ENCODE measurements around the gene SCYGR3. TPM values are rescaled to one million over a fixed set of nuclear protein-coding genes. Genes with fewer than 3 reads are reported as not detected.

Gene SCYGR3
- total RNA-seq, 2 donors from 2014 or later = not detected

DNA sequence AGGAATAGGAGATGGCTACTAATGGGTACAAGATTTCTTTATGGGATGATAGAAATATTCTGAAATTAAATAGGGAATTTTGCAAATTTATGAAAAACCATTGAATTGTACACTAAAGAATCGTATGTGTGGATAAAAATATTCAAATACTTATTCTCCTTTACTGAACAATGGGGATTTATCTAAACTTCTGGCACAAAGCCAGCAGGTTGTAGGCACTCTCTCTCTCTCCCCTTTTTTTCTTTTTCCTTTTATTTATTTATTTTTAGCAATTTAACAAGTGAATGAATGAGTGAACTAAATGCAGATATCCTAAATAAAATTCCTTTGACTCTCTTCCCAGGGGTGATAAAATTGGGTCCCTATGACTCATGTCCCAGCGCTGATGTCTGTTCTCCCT is 37.8 kb downstream of the SCYGR3 start:
- Mint-ChIP-seq H3K36me3 (ENCODE audit: insufficient read depth in 2 of 2) (peaks cover 0 to 2% of the 10 kb centered on the region in 2 donors), H3K27me3 (ENCODE audit: low read depth) (peaks cover 40% of the 10 kb centered on the region), H3K27ac (no peak overlapping the region), H3K9me3 (no peaks in the 10 kb centered on the region), H3K4me1 (ENCODE audit: low read depth) (no peaks in the 10 kb centered on the region), H3K4me3 (no peak overlapping the region)
- DNase-seq (no peak), ATAC-seq (replicated peaks in 1 of 2) (no peak)

DNA sequence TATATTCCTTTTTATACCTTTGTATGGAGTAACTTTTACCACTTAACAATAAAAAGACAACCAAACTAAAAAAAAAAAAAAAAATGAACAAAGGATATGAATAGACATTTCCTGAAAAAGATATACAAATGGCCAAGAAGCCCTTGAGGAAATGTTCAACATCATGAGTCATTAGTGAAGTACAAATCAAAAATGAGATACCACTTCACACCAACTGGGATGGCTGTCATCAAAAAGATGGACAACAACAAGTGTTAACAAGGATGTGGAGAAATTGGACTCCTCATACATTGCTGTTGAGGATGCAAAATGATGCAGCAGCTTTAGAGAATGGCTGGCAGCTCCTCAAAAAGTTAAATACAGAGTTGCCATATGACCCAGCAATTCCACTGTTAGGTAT is 38.5 kb downstream of the SCYGR3 start:
- Mint-ChIP-seq H3K4me3 (no peak overlapping the region), H3K27me3 (ENCODE audit: low read depth) (peaks cover 36% of the 10 kb centered on the region), H3K4me1 (ENCODE audit: low read depth) (no peaks in the 10 kb centered on the region), H3K9me3 (no peaks in the 10 kb centered on the region), H3K36me3 (ENCODE audit: insufficient read depth in 2 of 2) (no peaks in the 10 kb centered on the region), H3K27ac (no peak overlapping the region)
- ATAC-seq (replicated peaks in 1 of 2) (peak in 1 of 2 donors; percentile 34), DNase-seq (no peak)

DNA sequence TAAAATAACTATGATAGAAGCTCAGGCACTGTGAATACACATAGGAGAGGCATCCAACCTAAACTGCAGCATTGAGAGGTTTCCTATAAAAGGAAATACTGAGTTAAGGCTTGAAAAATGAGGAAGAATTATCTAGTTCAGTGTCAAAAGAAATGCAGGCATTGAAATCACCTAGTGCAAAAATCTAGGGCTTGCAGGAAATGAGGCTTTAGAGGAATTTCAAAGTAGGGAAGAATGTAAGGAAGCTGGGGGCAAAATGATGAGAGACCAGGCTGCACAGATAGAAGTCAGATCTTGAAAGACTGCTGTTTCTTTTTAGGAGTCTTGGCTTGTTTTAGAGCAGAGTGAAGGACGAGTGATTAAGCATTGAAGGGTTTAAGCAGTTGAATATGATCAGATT is 44.0 kb downstream of the SCYGR3 start:
- H3K4me1 Mint-ChIP-seq (ENCODE audit: low read depth) = no peaks in the 10 kb centered on the region
- H3K9me3 Mint-ChIP-seq = no peaks in the 10 kb centered on the region
- ATAC-seq (replicated peaks in 1 of 2) (no peak), DNase-seq (no peak)
- H3K36me3 Mint-ChIP-seq (ENCODE audit: insufficient read depth in 2 of 2) = peaks cover 0 to 1% of the 10 kb centered on the region in 2 donors
- no peak overlapping the region for H3K27ac Mint-ChIP-seq
- peaks cover 12% of the 10 kb centered on the region for H3K27me3 Mint-ChIP-seq (ENCODE audit: low read depth)
- H3K4me3 Mint-ChIP-seq = no peak overlapping the region

DNA sequence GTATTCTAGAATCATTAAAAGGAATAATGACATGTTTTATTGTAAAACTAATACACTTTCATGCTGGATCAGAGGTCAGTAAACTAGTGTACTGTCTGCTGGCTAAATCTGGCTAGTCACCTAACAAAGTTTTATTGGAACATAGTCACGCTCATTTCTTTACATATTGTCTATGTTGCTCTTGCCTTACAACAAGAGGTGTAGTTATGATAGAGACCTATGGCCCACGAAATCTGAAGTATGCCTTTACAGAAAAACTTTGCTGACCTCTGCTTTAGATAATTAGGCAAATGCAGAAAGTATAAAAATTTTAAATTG is 45.8 kb downstream of the SCYGR3 start:
- ATAC-seq (replicated peaks in 1 of 2) = no peak
- Mint-ChIP-seq H3K9me3 (no peaks in the 10 kb centered on the region), H3K36me3 (ENCODE audit: insufficient read depth in 2 of 2) (peaks cover 0 to 1% of the 10 kb centered on the region in 2 donors), H3K4me3 (no peak overlapping the region), H3K27me3 (ENCODE audit: low read depth) (peaks cover 12% of the 10 kb centered on the region), H3K4me1 (ENCODE audit: low read depth) (no peaks in the 10 kb centered on the region), H3K27ac (no peak overlapping the region)
- DNase-seq = no peak

DNA sequence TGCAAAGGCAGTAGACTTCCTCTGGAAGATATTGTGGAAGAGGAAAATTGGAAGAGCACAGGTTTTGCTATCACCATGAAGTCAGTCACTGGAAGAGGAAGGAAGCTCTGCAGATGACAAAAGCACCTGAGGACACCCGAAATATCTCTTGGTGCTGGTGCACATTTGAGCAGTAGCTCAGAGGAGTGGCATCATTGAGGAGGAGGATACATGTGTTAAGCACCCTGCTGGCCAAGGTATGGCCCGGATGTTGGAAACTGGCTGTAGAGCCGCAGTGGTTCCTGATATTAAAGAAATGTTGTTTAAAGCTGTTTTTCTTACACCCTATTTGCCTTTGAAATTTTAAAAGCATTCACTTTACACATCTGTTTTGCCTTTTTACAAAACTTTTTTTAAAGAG is 48.6 kb downstream of the SCYGR3 start:
- ATAC-seq (replicated peaks in 1 of 2) = no peak
- Mint-ChIP-seq H3K36me3 (ENCODE audit: insufficient read depth in 2 of 2) (peaks cover 0 to 1% of the 10 kb centered on the region in 2 donors), H3K9me3 (no peaks in the 10 kb centered on the region), H3K4me1 (ENCODE audit: low read depth) (no peaks in the 10 kb centered on the region), H3K27ac (peak overlapping the region; percentile 89), H3K4me3 (no peak overlapping the region), H3K27me3 (ENCODE audit: low read depth) (no peaks in the 10 kb centered on the region)
- DNase-seq = no peak

DNA sequence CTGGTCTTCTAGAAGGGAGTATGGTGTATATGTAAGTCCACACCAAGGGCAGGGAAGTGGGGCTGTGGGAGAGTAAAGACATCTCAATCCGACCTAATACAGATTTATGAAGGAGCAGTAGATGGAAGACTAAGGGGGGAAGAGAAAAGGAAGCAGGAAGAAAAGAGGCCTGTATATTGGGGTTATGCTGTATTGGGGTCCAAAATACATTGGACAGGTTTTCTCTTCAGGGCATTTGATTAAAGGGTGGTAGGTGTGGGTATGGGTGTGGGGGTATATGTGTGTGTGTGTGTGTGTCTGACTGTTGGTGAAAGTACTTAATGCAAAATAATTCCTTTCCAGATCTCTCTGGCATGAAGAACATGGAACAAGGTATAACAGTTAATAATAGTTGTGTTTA is 49.6 kb downstream of the SCYGR3 start:
- no peaks in the 10 kb centered on the region for H3K4me1 Mint-ChIP-seq (ENCODE audit: low read depth)
- H3K27ac Mint-ChIP-seq = no peak overlapping the region
- H3K4me3 Mint-ChIP-seq = no peak overlapping the region
- no peaks in the 10 kb centered on the region for H3K9me3 Mint-ChIP-seq
- H3K27me3 Mint-ChIP-seq (ENCODE audit: low read depth) = no peaks in the 10 kb centered on the region
- H3K36me3 Mint-ChIP-seq (ENCODE audit: insufficient read depth in 2 of 2) = peaks cover 0 to 1% of the 10 kb centered on the region in 2 donors
- ATAC-seq (replicated peaks in 1 of 2) (no peak), DNase-seq (no peak)

Other genes starting within 250 kb of the SCYGR3 start
- gene TM4SF20, start 235.5 kb downstream of the SCYGR3 start, total RNA-seq = not detected
- gene SCYGR1, start 226.9 kb downstream of the SCYGR3 start, total RNA-seq = not detected
- gene AGFG1, start 142.7 kb downstream of the SCYGR3 start, total RNA-seq = 100 to 1,000 TPM in 1 of 2 donors, 10 to 100 TPM in 1; 98.2 to 131 TPM
- not detected for gene SCYGR2, start 15.9 kb downstream of the SCYGR3 start, total RNA-seq
- not detected for gene SCYGR4, start 2.7 kb upstream of the SCYGR3 start, total RNA-seq
- not detected for gene SCYGR5, start 52.0 kb upstream of the SCYGR3 start, total RNA-seq
- not detected for gene SLC19A3, start 103.2 kb upstream of the SCYGR3 start, total RNA-seq
- gene SCYGR6, start 109.9 kb upstream of the SCYGR3 start, total RNA-seq = not detected
- gene SCYGR7, start 113.5 kb upstream of the SCYGR3 start, total RNA-seq = not detected
- not detected for gene SCYGR8, start 131.1 kb upstream of the SCYGR3 start, total RNA-seq
- gene CCL20, start 199.0 kb upstream of the SCYGR3 start, total RNA-seq = 10 to 100 TPM in 1 of 2 donors, 1 to 10 TPM in 1; 1.4 to 21.9 TPM